Measurements from ENCODE around the gene TMEM39A. TPM values are rescaled to one million over a fixed set of nuclear protein-coding genes. Genes with fewer than 3 reads are reported as not detected.

TMEM39A gene
- total and polyA plus RNA-seq, 10 of the 15 experiments (the other 5 are each of a cell fraction or from before 2014, with no cell fraction given): 10.8 to 44.7 (median 33.2) TPM

DNA sequence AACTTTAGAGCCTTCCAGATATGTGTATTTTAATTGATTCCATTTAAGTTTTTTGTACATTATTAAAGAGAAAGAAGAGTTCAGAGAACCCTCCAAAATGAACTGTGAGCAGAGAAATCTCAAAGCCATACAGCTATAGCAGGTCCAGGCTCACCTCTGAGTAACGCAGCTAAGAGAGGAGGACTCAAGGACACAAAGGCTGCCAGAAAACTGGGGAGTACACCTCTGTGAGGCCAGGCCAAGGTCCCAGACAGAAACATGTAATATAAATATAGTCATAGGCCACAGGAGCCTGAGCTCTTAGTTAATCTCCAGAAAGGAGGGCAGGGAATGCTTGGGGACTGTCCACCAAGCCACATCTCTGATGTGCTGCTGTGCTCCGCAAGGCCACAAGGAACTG lies 66.5 kb downstream of the TMEM39A start (continued):
- TF ChIP-seq, protein P1, sequence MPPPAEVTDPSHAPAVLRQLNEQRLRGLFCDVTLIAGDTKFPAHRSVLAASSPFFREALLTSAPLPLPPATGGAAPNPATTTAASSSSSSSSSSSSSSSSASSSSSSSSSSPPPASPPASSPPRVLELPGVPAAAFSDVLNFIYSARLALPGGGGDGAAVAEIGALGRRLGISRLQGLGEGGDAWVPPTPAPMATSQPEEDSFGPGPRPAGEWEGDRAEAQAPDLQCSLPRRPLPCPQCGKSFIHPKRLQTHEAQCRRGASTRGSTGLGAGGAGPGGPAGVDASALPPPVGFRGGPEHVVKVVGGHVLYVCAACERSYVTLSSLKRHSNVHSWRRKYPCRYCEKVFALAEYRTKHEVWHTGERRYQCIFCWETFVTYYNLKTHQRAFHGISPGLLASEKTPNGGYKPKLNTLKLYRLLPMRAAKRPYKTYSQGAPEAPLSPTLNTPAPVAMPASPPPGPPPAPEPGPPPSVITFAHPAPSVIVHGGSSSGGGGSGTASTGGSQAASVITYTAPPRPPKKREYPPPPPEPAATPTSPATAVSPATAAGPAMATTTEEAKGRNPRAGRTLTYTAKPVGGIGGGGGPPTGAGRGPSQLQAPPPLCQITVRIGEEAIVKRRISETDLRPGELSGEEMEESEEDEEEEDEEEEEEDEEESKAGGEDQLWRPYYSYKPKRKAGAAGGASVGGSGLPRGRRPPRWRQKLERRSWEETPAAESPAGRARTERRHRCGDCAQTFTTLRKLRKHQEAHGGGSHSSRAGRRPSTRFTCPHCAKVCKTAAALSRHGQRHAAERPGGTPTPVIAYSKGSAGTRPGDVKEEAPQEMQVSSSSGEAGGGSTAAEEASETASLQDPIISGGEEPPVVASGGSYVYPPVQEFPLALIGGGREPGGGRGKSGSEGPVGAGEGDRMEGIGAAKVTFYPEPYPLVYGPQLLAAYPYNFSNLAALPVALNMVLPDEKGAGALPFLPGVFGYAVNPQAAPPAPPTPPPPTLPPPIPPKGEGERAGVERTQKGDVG (CRISPR knock-in tag; IDR thresholded peaks at IDR 0.05): no peak
- TF ChIP-seq TAF1 (IDR thresholded peaks at IDR 0.05; ENCODE audit: borderline replicate concordance, low read depth, low read length): no peak

- WGBS (ENCODE audit: insufficient coverage, insufficient replicate concordance, low lambda C conversion rate, missing lambda C conversion rate): 2% methylated on average over 2 of the region's 2 CpGs
- Histone ChIP-seq H3K36me3 (ENCODE audit: control insufficient read depth in 2 of 2, insufficient read depth in 2 of 2, low read length in 1 of 2) (peaks cover 7% of the 10 kb centered on the region in 2 experiments), H3K27me3 (replicated peaks in 1 of 2; ENCODE audit: control insufficient read depth in 2 of 2, insufficient read depth in 2 of 2, low read length in 1 of 2) (no peaks in the 10 kb centered on the region), H2AFZ (ENCODE audit: control insufficient read depth, low read depth, low read length) (no peak overlapping the region), H3K27ac (ENCODE audit: control insufficient read depth, insufficient read depth) (peak overlapping the region; percentile 80), H4K20me1 (ENCODE audit: control insufficient read depth, insufficient read depth) (no peaks in the 10 kb centered on the region), H3K4me3 (0 out of 2 replicates have a peak overlapping the region, but pooled peaks have one; percentile 28), H3K9ac (ENCODE audit: control insufficient read depth, insufficient read depth, low read length) (no peak overlapping the region), H3K9me3 (replicated peaks; ENCODE audit: control insufficient read depth, insufficient read depth, low read length) (no peaks in the 10 kb centered on the region), H3K4me1 (ENCODE audit: control insufficient read depth, insufficient read depth, low read length) (peaks cover 37% of the 10 kb centered on the region), H3K79me2 (ENCODE audit: control insufficient read depth, insufficient read depth, low read length) (no peaks in the 10 kb centered on the region), H3K4me2 (ENCODE audit: control insufficient read depth, insufficient read depth) (peak overlapping the region; percentile 64)
- ATAC-seq: peak; percentile 88
- FAIRE-seq: peak; percentile 31
- POLR2A ChIA-PET: no interaction called here
- CTCF ChIA-PET: interaction anchor here (0.7 kb wide), 2 partner anchors 43 to 121 kb away, joined by 3 read pairs; no protein-coding TSS in a partner anchor
- RAD21 ChIA-PET (ENCODE audit: unreplicated experiment): interaction anchor here (1.0 to 2.4 kb wide), 3 partner anchors 18 to 104 kb away, joined by 3 to 6 read pairs (median 3); no protein-coding TSS in a partner anchor
- DNase-seq (ENCODE audit: low read depth, low spot score): peak; percentile 82
- intact Hi-C loops (cut with micrococcal nuclease; ENCODE audit: unreplicated experiment) (no loop called here), in situ Hi-C loops (cut with MboI) (no loop called here)
- SMC1A ChIA-PET (ENCODE audit: uncharacterized antibody, unreplicated experiment): interaction anchor here (1.0 to 1.4 kb wide), 3 partner anchors 43 to 59 kb away, joined by 3 to 6 read pairs (median 3); no protein-coding TSS in a partner anchor
- BruUV-seq (replicated peaks): no TSS peak
- TF ChIP-seq DPF2 (IDR thresholded peaks at IDR 0.05): peak; percentile 51; the same call in 1 of the 2 replicates
- TF ChIP-seq, protein P2, sequence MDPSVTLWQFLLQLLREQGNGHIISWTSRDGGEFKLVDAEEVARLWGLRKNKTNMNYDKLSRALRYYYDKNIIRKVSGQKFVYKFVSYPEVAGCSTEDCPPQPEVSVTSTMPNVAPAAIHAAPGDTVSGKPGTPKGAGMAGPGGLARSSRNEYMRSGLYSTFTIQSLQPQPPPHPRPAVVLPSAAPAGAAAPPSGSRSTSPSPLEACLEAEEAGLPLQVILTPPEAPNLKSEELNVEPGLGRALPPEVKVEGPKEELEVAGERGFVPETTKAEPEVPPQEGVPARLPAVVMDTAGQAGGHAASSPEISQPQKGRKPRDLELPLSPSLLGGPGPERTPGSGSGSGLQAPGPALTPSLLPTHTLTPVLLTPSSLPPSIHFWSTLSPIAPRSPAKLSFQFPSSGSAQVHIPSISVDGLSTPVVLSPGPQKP (IDR thresholded peaks at IDR 0.05; ENCODE audit: low read depth, low read length): no peak
- peak; percentile 67 for TF ChIP-seq TCF12 (IDR thresholded peaks at IDR 0.05; ENCODE audit: low read depth, low read length)
- TF ChIP-seq GABPA (IDR thresholded peaks at IDR 0.05; ENCODE audit: low read depth): no peak
- no peak for TF ChIP-seq RAD51 (IDR thresholded peaks at IDR 0.05)
- TF ChIP-seq, protein P3, sequence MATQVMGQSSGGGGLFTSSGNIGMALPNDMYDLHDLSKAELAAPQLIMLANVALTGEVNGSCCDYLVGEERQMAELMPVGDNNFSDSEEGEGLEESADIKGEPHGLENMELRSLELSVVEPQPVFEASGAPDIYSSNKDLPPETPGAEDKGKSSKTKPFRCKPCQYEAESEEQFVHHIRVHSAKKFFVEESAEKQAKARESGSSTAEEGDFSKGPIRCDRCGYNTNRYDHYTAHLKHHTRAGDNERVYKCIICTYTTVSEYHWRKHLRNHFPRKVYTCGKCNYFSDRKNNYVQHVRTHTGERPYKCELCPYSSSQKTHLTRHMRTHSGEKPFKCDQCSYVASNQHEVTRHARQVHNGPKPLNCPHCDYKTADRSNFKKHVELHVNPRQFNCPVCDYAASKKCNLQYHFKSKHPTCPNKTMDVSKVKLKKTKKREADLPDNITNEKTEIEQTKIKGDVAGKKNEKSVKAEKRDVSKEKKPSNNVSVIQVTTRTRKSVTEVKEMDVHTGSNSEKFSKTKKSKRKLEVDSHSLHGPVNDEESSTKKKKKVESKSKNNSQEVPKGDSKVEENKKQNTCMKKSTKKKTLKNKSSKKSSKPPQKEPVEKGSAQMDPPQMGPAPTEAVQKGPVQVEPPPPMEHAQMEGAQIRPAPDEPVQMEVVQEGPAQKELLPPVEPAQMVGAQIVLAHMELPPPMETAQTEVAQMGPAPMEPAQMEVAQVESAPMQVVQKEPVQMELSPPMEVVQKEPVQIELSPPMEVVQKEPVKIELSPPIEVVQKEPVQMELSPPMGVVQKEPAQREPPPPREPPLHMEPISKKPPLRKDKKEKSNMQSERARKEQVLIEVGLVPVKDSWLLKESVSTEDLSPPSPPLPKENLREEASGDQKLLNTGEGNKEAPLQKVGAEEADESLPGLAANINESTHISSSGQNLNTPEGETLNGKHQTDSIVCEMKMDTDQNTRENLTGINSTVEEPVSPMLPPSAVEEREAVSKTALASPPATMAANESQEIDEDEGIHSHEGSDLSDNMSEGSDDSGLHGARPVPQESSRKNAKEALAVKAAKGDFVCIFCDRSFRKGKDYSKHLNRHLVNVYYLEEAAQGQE (IDR thresholded peaks at IDR 0.05; ENCODE audit: low read depth, low read length): no peak
- no peak for TF ChIP-seq POLR2AphosphoS2 (IDR thresholded peaks at IDR 0.05; ENCODE audit: low read depth, low read length)
- no peak for TF ChIP-seq NFYA (IDR thresholded peaks at IDR 0.05; ENCODE audit: borderline replicate concordance, low read depth, low read length)
- TF ChIP-seq FOS (IDR thresholded peaks at IDR 0.05; ENCODE audit: borderline replicate concordance, extremely low read depth, insufficient read length): no peak
- TF ChIP-seq, protein P4, sequence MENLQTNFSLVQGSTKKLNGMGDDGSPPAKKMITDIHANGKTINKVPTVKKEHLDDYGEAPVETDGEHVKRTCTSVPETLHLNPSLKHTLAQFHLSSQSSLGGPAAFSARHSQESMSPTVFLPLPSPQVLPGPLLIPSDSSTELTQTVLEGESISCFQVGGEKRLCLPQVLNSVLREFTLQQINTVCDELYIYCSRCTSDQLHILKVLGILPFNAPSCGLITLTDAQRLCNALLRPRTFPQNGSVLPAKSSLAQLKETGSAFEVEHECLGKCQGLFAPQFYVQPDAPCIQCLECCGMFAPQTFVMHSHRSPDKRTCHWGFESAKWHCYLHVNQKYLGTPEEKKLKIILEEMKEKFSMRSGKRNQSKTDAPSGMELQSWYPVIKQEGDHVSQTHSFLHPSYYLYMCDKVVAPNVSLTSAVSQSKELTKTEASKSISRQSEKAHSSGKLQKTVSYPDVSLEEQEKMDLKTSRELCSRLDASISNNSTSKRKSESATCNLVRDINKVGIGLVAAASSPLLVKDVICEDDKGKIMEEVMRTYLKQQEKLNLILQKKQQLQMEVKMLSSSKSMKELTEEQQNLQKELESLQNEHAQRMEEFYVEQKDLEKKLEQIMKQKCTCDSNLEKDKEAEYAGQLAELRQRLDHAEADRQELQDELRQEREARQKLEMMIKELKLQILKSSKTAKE (IDR thresholded peaks at IDR 0.05; ENCODE audit: low read depth, poor library complexity, severe bottlenecking): peak; percentile 87
Measured at GRCh38 chr3:119395923-119396358, 67.5 kb downstream of the TMEM39A start.

Data from GM12878 (cell line).